GM18867 (cell line): ENCODE measurements around the gene MDN1.

Experiments used
- ATAC-seq: cut with Tn5 transposase; IDR thresholded peaks from one replicate; pipeline ENCODE4 v1.9.1; 2021; ENCODE audit warnings: mild to moderate bottlenecking, moderate library complexity; ENCODE audit not compliant: unreplicated experiment

Gene MDN1

DNA sequence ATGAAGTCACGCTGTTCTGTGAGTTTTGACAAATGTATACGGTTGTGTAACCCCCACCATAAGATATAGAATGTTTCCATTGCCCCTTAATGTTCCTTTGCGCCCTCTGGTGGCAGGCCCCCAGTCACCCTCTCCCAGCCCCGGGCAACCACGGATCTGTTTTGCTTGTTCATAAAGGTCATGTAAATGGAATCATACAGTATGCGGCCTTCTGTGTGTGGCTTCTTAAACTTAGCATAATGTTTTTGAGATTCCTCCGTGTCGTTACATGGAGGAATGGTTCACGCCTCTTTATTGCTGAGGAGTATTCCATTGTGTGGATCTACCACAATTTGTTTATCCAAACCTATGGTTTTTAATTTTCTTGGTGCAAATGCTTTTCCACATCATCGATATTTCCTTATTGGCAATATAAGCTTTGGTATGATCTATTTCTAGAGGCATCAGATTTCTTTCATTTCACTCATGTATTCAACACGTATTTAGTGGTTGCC, 209.4 kb downstream of the MDN1 start:
- ATAC-seq: peak; percentile 71

GRCh38 chr6:89605861-89606260, 213.7 kb downstream of the MDN1 start:
- ATAC-seq: no peak

DNA sequence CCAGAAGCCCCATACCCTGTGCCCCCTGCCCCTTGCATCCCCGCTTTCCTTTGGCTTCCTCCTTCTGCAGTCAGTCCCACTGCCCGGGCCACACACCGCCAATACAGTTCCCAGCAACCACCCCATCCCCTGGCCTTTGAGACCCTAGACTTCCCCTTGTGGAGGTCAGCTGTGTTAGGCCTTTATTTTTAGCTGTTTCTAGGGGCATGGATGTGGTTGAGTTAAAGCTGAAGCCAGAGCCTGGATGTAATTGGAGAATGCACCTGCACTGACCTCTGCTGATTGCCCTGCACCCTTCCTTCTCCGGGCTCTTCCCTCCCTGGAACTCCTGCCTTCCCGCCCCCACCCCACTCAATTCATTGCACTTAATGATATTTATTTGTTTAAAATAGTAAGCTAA, 214.9 kb downstream of the MDN1 start:
- ATAC-seq: no peak

DNA sequence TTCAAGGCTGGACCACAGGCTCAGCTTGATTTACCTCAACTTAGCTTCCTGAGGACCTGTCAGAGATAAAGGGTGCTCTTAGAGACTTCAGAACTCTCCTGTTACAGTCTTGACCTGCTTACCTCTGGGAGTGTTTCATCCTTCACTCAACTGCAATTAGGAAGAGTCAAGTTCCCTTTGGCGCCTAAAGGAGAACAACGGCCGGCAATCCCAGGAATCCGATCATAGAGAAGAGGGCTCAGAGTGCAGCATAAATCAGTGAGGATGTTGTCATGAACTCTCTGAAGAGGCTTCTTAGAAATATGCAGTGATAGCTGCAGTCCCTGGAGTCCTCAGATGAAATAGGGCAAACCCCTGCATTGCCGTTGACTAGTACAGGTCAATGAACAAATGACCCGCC, 217.4 kb downstream of the MDN1 start:
- no peak for ATAC-seq

DNA sequence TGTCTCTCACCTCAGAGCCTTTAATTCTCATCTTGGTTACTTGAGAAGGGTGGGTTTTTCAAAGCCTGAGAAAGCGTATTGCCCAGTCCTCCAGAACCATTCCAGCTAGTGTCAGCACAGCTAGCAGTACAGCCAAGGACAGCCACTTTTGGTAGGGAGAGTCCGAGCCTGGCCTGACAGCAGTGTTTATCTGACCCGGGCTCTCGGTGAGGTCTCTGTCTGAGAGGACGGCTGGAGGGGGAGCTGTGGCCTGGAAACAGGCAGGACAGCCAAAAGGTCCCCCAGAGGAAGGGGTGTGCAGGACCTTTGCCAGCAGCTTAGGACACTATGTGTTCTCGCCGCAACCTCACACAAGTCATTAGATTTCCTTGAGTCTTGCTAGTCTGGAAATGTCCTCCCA, 219.9 kb downstream of the MDN1 start:
- ATAC-seq: no peak

GRCh38 chr6:89597988-89598387, 221.6 kb downstream of the MDN1 start:
- no peak for ATAC-seq

DNA sequence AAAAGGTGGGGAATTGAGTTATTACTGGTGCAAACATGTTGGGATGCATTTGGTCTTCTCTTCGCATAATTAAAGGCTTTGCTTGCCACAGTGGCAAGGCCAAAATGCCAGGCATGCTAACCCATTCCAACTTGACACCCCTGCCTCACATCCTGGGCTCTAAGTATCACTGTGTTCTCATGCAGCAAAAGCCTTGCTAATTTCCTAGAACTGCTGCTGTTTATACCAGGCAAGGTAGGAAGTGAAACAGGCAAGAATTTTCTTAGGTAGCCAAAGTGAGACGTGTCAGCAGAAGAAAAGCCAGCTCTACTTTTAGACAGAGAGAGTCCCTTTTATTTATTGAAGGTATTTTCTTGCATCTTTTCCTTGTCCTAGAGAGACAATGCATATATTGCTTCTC, 222.2 kb downstream of the MDN1 start:
- ATAC-seq: no peak

GRCh38 chr6:89596484-89596883, 223.1 kb downstream of the MDN1 start:
- ATAC-seq: no peak

DNA sequence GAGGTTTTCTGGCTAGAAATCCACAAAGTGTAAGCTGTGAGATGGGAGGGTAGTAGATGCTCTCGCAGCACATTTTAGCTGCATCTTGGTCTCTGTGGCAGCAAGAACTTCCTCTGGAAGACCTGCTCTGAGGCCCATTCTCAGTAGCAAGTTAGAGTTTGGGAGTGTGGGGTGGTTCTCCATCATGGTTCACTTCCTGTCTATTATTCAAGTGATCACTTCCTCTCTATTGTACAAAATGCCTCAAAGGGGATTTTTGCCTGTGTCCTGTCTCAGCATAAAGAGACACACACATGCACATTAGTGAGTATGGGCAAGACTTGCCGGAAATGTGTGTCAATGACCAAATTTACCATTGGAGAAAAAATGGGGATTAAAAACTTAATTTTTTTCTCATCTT, 223.5 kb downstream of the MDN1 start:
- ATAC-seq: peak; percentile 83
